ENCODE data around the gene PLEKHN1.

DNA sequence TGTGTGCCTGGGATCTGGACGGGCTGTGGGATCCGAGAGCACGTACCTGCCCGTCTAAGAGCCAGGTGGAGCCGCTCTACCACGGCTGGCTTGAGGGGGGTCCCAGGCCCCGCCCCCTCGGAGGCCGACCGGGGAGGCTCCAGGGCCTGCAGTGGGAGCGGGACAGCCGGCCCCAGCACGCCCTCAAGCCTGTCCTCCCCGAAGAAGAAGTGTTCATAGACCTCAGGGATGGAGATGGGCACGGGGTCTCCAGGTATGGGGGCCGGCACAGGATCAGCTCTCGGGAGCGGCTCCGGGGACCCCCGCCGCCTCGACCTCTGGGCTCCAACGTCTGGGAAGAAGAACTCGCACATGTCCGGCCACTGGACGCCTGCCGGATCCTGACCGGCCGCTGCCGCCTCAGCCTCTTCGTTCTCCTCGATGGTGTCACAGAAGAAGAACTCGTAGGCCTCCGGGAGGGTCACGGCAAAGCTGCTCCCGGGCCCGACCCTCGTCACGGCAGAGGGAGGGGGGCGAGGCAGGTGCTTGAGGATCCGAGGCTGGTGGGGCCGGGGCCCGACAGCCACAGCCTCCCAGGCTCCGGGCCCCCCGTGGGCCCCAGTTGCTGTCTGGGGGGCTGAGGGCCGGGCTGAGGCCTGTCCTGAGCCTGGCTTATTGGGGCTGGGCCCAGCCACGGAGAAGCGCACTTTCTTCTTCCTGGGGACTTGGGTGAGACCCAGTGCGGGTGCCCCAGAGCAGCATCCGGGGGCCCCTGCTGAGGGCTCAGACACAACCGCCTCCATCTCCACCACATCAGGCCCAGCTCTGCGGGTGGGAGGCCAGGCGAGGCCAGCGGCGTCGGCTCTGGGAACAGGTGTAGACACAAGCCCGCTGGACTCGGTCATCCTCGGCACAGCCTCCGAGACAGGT, 12.8 kb downstream of the PLEKHN1 start:
- TF ChIP-seq, protein P1, sequence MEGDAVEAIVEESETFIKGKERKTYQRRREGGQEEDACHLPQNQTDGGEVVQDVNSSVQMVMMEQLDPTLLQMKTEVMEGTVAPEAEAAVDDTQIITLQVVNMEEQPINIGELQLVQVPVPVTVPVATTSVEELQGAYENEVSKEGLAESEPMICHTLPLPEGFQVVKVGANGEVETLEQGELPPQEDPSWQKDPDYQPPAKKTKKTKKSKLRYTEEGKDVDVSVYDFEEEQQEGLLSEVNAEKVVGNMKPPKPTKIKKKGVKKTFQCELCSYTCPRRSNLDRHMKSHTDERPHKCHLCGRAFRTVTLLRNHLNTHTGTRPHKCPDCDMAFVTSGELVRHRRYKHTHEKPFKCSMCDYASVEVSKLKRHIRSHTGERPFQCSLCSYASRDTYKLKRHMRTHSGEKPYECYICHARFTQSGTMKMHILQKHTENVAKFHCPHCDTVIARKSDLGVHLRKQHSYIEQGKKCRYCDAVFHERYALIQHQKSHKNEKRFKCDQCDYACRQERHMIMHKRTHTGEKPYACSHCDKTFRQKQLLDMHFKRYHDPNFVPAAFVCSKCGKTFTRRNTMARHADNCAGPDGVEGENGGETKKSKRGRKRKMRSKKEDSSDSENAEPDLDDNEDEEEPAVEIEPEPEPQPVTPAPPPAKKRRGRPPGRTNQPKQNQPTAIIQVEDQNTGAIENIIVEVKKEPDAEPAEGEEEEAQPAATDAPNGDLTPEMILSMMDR (conservative IDR thresholded peaks at IDR 0.05; ENCODE audit: low read length) = no peak
- no peak for TF ChIP-seq EZH2phosphoT487 (IDR thresholded peaks at IDR 0.05; ENCODE audit: borderline replicate concordance, low read depth, low read length)
